Gastrocnemius medialis (tissue), 4 donors: ENCODE results near the gene SHC2.

ENCODE experiments used
- POLR2A ChIP-seq, 2 donors: fragments of 450-650 bp; IDR thresholded peaks; one replicate each; pipeline ENCODE4 v1.6.1; 2017; ENCODE audit warnings: antibody characterized with exemption in 2 of 2, mild to moderate bottlenecking in 2 of 2, moderate library complexity in 2 of 2
- TF ChIP-seq, protein P1 (sequence below), 5 experiments: fragments of 450-650 bp in 3 of 5; fragments of 200-600 bp in 2 of 5; sonication (generic) in 2 of 5; IDR thresholded peaks in 4 of 5; conservative IDR thresholded peaks in 1 of 5; 1 replicate in 4 of 5; 2 replicates in 1 of 5; pipeline ENCODE4 v1.5.1; 2016 to 2019; ENCODE audit warnings: antibody characterized with exemption in 5 of 5, mild to moderate bottlenecking in 3 of 5, moderate library complexity in 3 of 5

DNA sequence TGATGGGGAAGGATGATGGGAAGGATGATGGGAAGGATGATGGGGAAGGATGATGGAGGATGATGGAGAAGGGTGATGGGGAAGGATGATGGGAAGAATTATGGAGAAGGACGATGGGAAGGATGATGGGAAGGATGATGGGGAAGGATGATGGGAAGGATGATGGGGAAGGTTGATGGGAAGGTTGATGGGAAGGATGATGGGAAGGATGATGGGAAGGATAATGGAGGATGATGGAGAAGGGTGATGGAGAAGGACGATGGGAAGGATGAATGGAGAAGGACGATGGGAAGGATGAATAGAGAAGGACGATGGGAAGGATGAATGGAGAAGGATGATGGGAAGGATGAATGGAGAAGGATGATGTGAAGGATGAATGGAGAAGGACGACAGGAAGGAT lies 65.4 kb downstream of the SHC2 start:
- no peak for TF ChIP-seq POLR2A (IDR thresholded peaks at IDR 0.05)
- TF ChIP-seq, protein P1, sequence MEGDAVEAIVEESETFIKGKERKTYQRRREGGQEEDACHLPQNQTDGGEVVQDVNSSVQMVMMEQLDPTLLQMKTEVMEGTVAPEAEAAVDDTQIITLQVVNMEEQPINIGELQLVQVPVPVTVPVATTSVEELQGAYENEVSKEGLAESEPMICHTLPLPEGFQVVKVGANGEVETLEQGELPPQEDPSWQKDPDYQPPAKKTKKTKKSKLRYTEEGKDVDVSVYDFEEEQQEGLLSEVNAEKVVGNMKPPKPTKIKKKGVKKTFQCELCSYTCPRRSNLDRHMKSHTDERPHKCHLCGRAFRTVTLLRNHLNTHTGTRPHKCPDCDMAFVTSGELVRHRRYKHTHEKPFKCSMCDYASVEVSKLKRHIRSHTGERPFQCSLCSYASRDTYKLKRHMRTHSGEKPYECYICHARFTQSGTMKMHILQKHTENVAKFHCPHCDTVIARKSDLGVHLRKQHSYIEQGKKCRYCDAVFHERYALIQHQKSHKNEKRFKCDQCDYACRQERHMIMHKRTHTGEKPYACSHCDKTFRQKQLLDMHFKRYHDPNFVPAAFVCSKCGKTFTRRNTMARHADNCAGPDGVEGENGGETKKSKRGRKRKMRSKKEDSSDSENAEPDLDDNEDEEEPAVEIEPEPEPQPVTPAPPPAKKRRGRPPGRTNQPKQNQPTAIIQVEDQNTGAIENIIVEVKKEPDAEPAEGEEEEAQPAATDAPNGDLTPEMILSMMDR (IDR thresholded peaks at IDR 0.05 in 4 of 5, conservative IDR thresholded peaks at IDR 0.05 in 1 of 5) = no peak
